ENCODE measurements around the gene MSH3.

- no peak for TF ChIP-seq GABPA (IDR thresholded peaks at IDR 0.05; ENCODE audit: borderline replicate concordance, insufficient read depth, low read length)
- TF ChIP-seq CTCF (IDR thresholded peaks at IDR 0.05; ENCODE audit: control extremely low read depth in 1 of 3, insufficient read depth in 1 of 3, low read depth in 1 of 3, low read length in 3 of 3) = no peak
- TF ChIP-seq USF2 (IDR thresholded peaks at IDR 0.05; ENCODE audit: low read length) = no peak
- no peak for TF ChIP-seq CREB1 (IDR thresholded peaks at IDR 0.05)
- TF ChIP-seq CHD7 (IDR thresholded peaks at IDR 0.05; ENCODE audit: insufficient replicate concordance, low read length) = no peak
- no peak for TF ChIP-seq ATF3 (IDR thresholded peaks at IDR 0.05; ENCODE audit: insufficient read depth, low read depth, low read length)
- no peak for TF ChIP-seq ZNF274 (IDR thresholded peaks at IDR 0.05; ENCODE audit: borderline replicate concordance, extremely low read depth, low read length)
- TF ChIP-seq HDAC2 (IDR thresholded peaks at IDR 0.05; ENCODE audit: borderline replicate concordance in 1 of 2, low read depth in 2 of 2, low read length in 2 of 2) = no peak
- TF ChIP-seq SP1 (IDR thresholded peaks at IDR 0.05; ENCODE audit: low read depth, low read length) = no peak
- TF ChIP-seq CEBPB (IDR thresholded peaks at IDR 0.05; ENCODE audit: low read depth, low read length) = no peak
- no peak for TF ChIP-seq POLR2A (IDR thresholded peaks at IDR 0.05; ENCODE audit: control extremely low read depth in 1 of 2, low read depth in 2 of 2, low read length in 2 of 2)
- TF ChIP-seq TBP (IDR thresholded peaks at IDR 0.05; ENCODE audit: low read depth, low read length) = no peak
- TF ChIP-seq GTF2F1 (IDR thresholded peaks at IDR 0.05; ENCODE audit: borderline replicate concordance, low read depth, low read length) = no peak
- no peak for TF ChIP-seq EZH2 (IDR thresholded peaks at IDR 0.05; ENCODE audit: low read depth, low read length, severe bottlenecking)
Measured at GRCh38 chr5:80725446-80725845, 71.0 kb downstream of the MSH3 start.

All from H1 (cell line).